Kidney tubule cell (primary cell): ENCODE measurements around the gene FJX1.
A peak's percentile ranks its signal among the peaks of the same experiment; 100 is the strongest.

Experiments
- DNase-seq: peaks from one replicate; pipeline ENCODE4 v3.0.0-alpha.2; 2018; ENCODE audit warnings: low spot score

The FJX1 gene

GRCh38 chr11:35606206-35606605 lies 12.1 kb upstream of the FJX1 start:
- DNase-seq = no peak

- no peak for DNase-seq
Measured at GRCh38 chr11:35608502-35608901, 9.8 kb upstream of the FJX1 start.

- DNase-seq = no peak
Measured at GRCh38 chr11:35609656-35610055, 8.6 kb upstream of the FJX1 start.

GRCh38 chr11:35610631-35611030 lies 7.6 kb upstream of the FJX1 start:
- DNase-seq = no peak

- DNase-seq = no peak
Measured at GRCh38 chr11:35611741-35612140, 6.5 kb upstream of the FJX1 start.

- DNase-seq = peak; percentile 71
Measured at GRCh38 chr11:35614939-35615569, 3.2 kb upstream of the FJX1 start.

GRCh38 chr11:35615921-35616900 lies 2.0 kb upstream of the FJX1 start:
- DNase-seq = peak; percentile 73

GRCh38 chr11:35617316-35617686 lies 959 bp upstream of the FJX1 start:
- DNase-seq = no peak

GRCh38 chr11:35618497-35619115 lies 346 bp downstream of the FJX1 start:
- peak; percentile 55 for DNase-seq

GRCh38 chr11:35619116-35619854 lies 1.0 kb downstream of the FJX1 start:
- DNase-seq = peak; percentile 76

- peak; percentile 74 for DNase-seq
Measured at GRCh38 chr11:35619855-35620640, 1.8 kb downstream of the FJX1 start.

- DNase-seq = no peak
Measured at GRCh38 chr11:35620795-35621194, 2.5 kb downstream of the FJX1 start.

- DNase-seq = peak; percentile 28
Measured at GRCh38 chr11:35621620-35622019, 3.4 kb downstream of the FJX1 start.

- peak; percentile 85 for DNase-seq
Measured at GRCh38 chr11:35622070-35622469, 3.8 kb downstream of the FJX1 start.

GRCh38 chr11:35623621-35624168 lies 5.4 kb downstream of the FJX1 start:
- DNase-seq = peak; percentile 87

GRCh38 chr11:35624316-35624715 lies 6.1 kb downstream of the FJX1 start:
- DNase-seq = no peak

GRCh38 chr11:35624781-35625180 lies 6.5 kb downstream of the FJX1 start:
- no peak for DNase-seq

GRCh38 chr11:35626501-35626900 lies 8.2 kb downstream of the FJX1 start:
- DNase-seq = no peak

GRCh38 chr11:35629511-35629910 lies 11.3 kb downstream of the FJX1 start:
- no peak for DNase-seq

GRCh38 chr11:35629914-35630313 lies 11.7 kb downstream of the FJX1 start:
- DNase-seq = peak; percentile 99

- no peak for DNase-seq
Measured at GRCh38 chr11:35631891-35632290, 13.6 kb downstream of the FJX1 start.
